HG02610 (cell line): Measurements from ENCODE around the gene ZNF48.

Source experiments
- ATAC-seq: cut with Tn5 transposase; IDR thresholded peaks from one replicate; pipeline ENCODE4 v1.9.1; 2021; ENCODE audit warnings: mild to moderate bottlenecking, moderate library complexity; ENCODE audit not compliant: unreplicated experiment

Gene ZNF48

GRCh38 chr16:30358577-30358936 lies 36.7 kb upstream of the ZNF48 start:
- no peak for ATAC-seq

DNA sequence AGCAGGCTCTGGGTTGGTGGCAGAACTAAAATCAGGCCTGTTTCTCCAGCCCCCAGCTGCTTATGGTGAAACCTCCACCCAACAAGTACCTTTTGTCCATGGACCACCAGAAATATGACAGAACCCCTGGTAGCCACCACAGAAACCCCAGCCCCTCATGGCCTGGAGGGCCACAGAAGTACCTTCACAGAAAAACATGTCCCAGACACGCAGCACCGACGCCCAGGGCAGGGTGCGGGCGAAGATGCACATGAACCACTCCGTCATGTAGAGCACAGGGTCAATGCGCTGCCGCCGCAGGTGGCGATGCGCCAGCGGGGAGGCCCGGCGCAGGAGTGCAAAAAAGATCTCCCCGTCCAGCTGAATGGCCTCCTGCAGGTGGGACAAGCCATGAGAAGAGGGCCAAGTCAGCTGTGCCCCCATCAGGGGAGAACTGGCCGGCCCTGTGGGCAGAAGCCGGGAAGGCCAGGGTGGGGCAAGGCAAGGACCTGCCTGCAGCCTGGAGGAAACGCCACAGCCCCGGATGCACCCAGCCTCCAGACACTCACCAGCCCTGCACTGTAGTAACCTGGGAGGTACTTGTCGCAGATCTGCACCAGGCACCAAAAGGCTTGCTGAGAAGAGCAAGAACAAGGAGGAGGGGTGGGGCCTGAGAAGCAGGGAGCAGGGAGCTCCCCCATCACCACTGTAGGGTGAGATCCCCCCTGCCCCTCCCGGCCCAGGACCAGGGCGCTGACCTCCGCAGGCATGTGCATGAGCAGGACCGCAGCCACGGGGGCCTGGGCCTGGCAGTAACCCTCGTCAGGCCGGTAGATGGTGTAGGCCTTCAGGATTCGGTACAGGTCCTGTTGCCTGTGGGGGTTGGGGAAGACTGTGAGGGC lies 36.0 kb upstream of the ZNF48 start:
- no peak for ATAC-seq

GRCh38 chr16:30359871-30360170 lies 35.4 kb upstream of the ZNF48 start:
- ATAC-seq = no peak

- no peak for ATAC-seq
Observed at GRCh38 chr16:30361180-30361579, 34.0 kb upstream of the ZNF48 start.

- no peak for ATAC-seq
Observed at GRCh38 chr16:30365200-30365599, 30.0 kb upstream of the ZNF48 start.

GRCh38 chr16:30366511-30366910 lies 28.7 kb upstream of the ZNF48 start:
- ATAC-seq = no peak

DNA sequence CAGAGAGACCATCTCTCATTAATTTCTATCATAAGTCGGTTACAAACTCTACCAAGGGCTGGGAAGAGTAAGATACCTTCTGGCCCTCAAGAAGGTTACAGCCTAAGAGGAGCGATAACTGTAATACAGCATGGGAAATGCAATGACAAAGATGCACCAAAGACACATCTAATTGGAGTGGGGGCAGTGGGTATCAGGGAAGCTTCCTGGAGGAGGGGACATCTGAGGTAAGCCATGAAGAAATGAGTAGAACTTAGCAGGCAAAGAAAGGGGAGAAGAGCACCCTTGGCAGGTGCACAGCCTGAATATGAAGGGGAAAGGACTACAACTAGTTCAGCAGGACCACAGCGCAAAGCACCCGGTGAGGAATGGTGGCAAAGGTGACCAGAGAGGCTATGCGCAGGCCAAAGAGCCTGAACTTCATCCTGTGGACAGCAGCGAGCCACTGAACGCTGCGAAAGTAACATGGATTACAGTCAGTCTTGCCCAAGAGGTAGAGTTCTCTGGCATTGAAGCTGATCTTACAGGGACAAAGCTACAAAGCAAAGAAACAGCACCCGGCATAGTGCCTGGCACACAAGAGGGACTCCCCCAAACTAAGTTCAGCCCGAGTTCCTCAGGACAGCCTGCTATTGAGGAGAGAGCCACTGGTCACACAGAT lies 27.7 kb upstream of the ZNF48 start:
- no peak for ATAC-seq

DNA sequence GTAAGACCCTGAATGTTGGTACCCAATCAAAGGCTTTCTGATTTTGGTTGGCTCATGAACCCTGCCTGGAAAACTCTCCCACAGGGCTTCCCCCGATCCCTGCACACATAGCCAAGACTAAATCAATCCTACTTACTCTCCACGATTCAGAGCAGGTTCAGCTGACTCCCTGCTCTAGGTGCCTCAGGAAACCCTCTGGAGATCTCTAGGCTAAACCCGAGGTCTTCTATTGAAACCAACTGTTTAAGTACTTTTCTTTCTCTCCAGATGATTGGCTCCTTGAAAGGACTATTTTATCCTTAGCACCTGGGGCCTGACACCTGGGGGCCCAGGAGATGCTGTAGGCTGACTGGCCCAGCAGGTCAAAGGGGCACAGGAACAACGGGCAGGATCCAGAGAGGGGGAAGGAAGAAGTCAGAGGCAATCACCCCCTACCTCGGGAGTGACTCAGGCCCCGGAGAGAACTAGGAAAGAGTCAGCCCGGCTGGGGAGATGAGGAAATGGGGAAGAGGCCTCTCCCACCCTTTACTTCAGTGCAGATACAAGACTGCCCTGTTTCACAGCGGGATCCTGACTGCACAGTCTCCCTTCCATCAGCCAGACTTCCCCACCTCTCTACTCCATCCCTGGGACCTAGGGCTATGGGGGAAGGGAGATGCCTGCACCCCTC lies 27.0 kb upstream of the ZNF48 start:
- ATAC-seq = no peak

DNA sequence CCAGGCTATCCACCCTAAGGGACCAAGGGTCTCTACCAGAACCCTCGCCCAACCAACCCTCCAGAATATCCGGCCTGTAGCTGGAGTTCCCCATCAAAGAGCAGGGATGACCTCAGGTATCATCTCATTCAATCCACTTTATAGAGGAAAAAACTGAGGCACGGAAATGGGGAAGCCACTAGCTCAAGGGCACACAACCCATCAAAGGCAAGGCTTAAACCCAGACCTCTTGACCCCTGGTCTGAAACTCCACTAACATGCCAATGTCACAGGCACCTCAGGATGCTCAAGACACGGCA lies 26.5 kb upstream of the ZNF48 start:
- ATAC-seq = no peak

GRCh38 chr16:30369091-30369937 lies 25.9 kb upstream of the ZNF48 start:
- ATAC-seq = no peak

- peak; percentile 7 for ATAC-seq
Observed at GRCh38 chr16:30369938-30370455, 25.2 kb upstream of the ZNF48 start.

DNA sequence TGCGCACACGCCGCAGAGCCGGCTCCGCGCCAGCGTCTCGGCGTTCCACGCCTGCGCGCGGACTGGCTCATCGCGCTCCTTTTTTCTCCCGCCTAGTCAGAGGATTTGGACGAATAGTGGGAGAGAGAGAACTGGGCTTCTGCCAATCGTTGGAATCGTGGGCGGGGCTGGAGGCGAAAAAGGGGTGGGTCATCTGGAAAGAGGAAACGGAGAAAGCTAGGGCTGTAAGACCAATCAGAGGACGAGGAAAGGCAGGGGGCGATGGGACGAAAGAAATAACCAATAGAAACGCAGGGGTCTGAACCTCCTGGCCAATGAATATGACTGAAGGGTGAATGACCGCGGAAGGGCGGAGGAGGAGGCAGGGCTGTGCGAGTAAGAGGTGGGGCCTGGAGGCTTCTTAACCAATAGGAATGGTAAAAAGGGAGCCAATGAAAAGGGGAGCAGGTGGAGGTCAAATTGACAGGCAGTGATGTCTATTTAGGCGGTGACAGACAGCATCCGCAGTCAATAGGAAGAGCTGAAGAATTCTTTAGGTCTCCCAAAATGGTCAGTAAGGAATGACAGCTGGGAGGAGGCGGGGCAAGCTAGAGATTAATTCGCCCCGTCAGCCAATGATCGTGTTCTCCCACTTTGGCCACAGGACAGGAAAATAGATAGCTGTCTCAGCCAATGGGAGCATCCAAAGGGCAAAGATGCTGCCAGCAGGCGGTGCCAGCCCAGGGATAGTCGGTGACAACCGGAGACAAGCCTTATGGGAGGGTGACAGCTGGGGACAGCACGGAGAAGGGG lies 24.6 kb upstream of the ZNF48 start, which contains the start of gene TBC1D10B:
TBC1D10B (minus strand) TSS at position 39 of the 792 bp plus-strand sequence. CDS start 311 bp downstream, outside the sequence.
- ATAC-seq = peak; percentile 78

- ATAC-seq = no peak
Observed at GRCh38 chr16:30371248-30371816, 23.9 kb upstream of the ZNF48 start.

- no peak for ATAC-seq
Observed at GRCh38 chr16:30372038-30372712, 23.0 kb upstream of the ZNF48 start.

GRCh38 chr16:30372725-30373124 lies 22.5 kb upstream of the ZNF48 start:
- ATAC-seq = no peak

- no peak for ATAC-seq
Observed at GRCh38 chr16:30374538-30374937, 20.7 kb upstream of the ZNF48 start, which contains the start of gene MYL11. Gene MYL11 (plus strand): TSS chr16:30374802. CDS start chr16:30374858, 56 bp downstream.

GRCh38 chr16:30375864-30376263 lies 19.4 kb upstream of the ZNF48 start:
- ATAC-seq = no peak

DNA sequence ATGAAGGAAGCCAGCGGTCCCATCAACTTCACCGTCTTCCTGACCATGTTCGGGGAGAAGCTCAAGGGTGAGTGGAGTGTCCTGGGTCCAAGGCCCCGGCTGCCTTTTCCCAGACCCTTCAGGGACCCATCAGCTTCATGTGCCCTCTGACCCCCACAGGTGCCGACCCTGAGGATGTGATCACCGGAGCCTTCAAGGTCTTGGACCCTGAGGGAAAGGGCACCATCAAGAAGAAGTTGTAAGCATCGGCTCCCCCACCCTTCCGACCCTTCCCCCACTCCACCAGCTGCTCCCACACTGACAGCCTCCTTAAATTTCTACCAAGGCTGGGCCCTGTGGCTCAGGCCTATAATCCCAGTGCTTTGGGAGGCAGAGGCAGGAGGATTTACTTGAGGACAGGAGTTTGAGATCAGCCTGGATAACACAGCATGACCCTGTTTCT lies 18.7 kb upstream of the ZNF48 start:
- no peak for ATAC-seq
